Adrenal gland (tissue), 5 donors: Measurements from ENCODE around the gene IFIT1B.

ENCODE experiments used
- POLR2A ChIP-seq, 2 donors: fragments of 450-650 bp; IDR thresholded peaks; one replicate each; pipeline ENCODE4 v1.6.1; 2017; ENCODE audit warnings: antibody characterized with exemption in 2 of 2, mild to moderate bottlenecking in 2 of 2, moderate library complexity in 1 of 2
- TF ChIP-seq, protein P1 (sequence below), 6 experiments: fragments of 450-650 bp in 4 of 6; fragments of 200-600 bp in 2 of 6; sonication (generic) in 1 of 6; IDR thresholded peaks; 1 replicate in 5 of 6; 2 replicates in 1 of 6; pipeline versions ENCODE4 v1.5.1 to v1.8.0; 2016 to 2021; ENCODE audit warnings: antibody characterized with exemption in 6 of 6, mild to moderate bottlenecking in 2 of 6, moderate library complexity in 1 of 6
- donor health status: DM: no; HTN: no; CAD: no.

DNA sequence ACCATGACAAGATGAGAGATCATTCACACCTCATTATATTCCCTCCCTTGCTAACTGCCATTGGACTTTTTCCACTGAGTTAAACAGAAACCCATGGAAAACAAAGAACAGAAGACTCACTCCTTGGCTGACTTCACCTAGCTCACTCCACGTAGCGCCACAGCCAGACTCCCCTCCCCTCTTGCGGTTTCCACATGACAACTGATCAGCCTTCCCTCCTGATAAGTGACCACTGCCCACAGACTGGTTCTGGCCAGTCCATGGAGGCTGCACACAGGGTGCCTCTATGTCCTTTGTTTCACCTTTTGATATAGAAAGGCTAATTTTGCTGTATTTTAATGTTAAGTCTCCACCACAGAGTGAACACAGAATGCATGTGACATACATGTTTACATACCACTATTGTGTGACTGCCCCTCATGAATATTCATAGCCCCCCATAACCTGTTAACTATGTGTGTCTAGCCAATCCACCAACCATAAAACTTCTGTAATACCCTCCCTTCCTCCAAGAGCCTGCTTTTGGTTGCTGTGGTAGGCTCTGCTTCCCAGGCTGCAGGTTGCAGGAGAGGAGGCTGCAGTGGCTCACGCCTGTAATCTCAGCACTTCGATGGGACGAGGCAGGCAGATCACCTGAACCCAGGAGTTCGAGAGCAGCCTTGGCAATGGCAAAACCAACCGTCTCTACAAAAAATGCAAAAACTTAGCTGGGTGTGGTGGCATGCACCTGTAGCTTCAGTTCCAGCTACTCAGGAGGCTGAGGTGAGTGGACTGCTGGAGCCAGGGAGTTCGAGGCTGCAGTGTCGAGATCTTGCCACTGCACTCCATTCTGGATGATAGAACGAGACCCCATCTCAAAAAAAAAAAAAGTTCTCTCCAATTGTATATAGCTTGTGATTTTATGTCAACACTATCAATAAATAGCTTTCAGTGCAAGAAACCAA lies 26.5 kb downstream of the IFIT1B start:
- TF ChIP-seq, protein P1, sequence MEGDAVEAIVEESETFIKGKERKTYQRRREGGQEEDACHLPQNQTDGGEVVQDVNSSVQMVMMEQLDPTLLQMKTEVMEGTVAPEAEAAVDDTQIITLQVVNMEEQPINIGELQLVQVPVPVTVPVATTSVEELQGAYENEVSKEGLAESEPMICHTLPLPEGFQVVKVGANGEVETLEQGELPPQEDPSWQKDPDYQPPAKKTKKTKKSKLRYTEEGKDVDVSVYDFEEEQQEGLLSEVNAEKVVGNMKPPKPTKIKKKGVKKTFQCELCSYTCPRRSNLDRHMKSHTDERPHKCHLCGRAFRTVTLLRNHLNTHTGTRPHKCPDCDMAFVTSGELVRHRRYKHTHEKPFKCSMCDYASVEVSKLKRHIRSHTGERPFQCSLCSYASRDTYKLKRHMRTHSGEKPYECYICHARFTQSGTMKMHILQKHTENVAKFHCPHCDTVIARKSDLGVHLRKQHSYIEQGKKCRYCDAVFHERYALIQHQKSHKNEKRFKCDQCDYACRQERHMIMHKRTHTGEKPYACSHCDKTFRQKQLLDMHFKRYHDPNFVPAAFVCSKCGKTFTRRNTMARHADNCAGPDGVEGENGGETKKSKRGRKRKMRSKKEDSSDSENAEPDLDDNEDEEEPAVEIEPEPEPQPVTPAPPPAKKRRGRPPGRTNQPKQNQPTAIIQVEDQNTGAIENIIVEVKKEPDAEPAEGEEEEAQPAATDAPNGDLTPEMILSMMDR (IDR thresholded peaks at IDR 0.05) = no peak
- no peak for TF ChIP-seq POLR2A (IDR thresholded peaks at IDR 0.05)
